Middle frontal gyrus (tissue), 1 donor: ENCODE results near the gene SLC19A1.
"Not testable (repeated sequence)": the region's sequence is repeated elsewhere in the genome, so short reads cannot be mapped to it uniquely, and the experiment has no call there.

ENCODE experiments used
- DNase-seq: peaks from one replicate; pipeline ENCODE4 v3.0.0-alpha.2; 2015; ENCODE audit warnings: low spot score; ENCODE audit errors: extremely low spot score

SLC19A1 gene

GRCh38 chr21:45533361-45533845 is 8.8 kb downstream of the SLC19A1 start:
- DNase-seq, result no peak

GRCh38 chr21:45532826-45533360 is 9.3 kb downstream of the SLC19A1 start:
- DNase-seq, result no peak

DNA sequence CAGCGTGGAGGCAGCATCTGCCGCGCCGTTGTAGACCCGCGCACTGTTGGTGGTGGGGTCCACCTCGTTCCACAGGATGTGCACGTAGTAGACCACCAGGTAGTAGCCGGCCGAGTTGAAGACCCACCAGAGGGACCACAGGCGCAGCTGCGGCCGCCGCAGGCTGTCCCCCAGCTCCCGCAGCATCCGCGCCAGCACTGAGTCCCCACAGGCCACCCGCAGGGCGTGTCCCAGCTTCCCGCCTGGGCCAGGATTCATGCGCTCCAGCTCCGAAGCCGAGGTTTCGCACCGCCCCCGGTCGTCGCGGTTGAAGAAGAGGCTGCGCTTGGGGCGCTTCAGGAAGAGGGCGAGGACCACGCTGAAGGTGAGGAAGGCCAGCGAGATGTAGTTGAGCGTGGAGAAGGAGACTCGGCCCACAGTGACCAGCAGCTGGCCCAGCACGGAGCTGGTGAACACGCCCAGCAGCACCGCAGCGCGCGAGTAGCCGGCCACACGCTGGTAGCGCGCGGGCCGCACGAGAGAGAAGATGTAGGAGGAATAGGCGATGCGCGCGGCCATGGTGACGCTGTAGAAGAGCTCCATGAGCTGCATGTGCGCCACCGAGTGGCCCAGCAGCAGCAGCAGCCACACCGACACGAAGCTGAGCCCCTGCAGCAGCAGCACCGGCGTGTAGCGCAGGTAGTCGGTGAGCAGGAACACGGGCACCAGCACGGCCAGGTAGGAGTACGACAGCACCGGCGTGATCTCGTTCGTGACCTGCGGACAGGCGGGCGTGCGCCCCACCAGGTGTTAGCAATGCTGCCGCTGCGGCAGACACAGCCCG is 10.6 kb downstream of the SLC19A1 start:
- DNase-seq, result no peak

GRCh38 chr21:45531114-45531392 is 11.2 kb downstream of the SLC19A1 start:
- not testable (repeated sequence) for DNase-seq

GRCh38 chr21:45530423-45531113 is 11.7 kb downstream of the SLC19A1 start:
- no peak for DNase-seq

GRCh38 chr21:45529785-45530422 is 12.3 kb downstream of the SLC19A1 start:
- no peak for DNase-seq

DNA sequence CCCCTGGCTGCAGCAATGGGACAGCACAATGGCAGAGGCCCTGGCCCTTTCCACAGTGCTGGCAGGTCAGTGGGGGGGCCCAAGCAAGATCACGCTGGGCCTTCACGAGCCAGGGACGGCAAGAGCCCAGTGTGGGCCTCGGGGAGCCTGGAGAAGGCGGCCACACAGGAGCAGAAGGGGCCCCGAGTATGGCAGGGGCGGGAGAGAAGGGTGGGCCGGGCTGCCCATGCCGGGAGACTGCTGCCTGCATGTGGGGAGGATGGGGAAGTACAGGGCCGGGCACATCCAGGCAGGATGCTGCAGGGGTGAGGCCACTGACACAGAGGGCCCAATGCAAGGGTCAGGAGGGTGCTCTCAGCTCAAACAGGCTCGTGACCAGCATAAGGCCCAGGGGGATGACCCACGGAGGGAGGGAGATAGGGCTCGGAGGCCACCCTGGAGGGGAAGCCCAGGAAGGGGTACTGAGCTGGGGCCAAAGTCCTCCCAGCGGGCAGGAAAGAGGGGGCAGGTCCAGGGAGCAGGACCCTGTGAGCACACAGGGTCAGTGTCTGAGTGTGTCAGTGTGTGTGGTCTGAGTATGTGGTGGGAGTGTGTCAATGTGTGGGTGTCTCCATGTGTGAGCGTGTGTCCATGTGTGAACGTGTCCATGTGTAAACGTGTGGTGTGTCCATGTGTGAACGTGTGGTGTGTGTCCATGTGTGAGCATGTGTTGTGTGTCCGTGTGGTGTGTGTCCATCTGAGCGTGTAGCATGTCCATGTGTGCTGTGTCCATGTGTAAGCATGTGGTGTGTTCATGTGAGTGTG is 13.1 kb downstream of the SLC19A1 start:
- no peak for DNase-seq

GRCh38 chr21:45528028-45528705 is 14.1 kb downstream of the SLC19A1 start:
- no peak for DNase-seq

- not testable (repeated sequence) for DNase-seq
Measured at GRCh38 chr21:45527151-45527999, 14.9 kb downstream of the SLC19A1 start.

GRCh38 chr21:45525910-45526306 is 16.3 kb downstream of the SLC19A1 start:
- no peak for DNase-seq

- no peak for DNase-seq
Measured at GRCh38 chr21:45525153-45525909, 16.9 kb downstream of the SLC19A1 start.

DNA sequence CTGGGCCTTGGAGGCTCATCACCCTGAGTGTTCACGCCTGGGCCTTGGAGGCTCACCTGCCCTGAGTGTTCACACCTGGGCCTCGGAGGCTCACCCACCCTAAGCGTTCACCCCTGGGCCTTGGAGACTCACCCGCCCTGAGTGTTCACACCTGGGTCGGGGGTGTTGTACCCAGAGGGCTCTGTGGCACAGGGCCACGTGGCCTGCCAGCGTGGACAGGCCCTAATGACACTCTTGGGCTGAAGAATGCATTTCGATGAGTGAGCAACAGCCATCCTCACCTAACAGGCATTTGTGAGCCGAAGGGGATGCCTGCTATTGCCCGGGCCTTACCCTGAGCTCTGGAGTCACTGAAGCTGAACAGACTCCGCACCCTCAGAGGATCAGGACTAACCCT is 17.5 kb downstream of the SLC19A1 start:
- no peak for DNase-seq

- DNase-seq, result no peak
Measured at GRCh38 chr21:45523411-45524101, 18.7 kb downstream of the SLC19A1 start.

DNA sequence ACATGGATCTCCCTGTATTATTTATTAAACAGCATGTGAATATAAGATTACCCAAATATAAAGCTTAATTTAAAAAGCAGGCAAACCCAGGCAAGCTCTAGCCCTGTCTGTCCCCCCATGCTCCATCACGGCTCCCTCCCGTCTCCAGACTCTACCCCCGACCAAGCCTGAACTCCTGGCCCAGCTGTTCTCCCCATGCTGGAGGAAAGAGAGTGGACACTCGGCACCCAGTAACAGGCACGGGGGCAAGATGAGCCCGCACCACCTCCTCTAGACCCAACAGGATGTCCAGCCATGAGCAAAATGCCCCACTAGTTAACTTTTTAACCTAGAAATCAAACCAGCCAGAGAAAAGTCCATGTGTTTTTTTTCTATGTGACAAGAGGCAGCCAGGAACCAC is 19.3 kb downstream of the SLC19A1 start:
- no peak for DNase-seq

DNA sequence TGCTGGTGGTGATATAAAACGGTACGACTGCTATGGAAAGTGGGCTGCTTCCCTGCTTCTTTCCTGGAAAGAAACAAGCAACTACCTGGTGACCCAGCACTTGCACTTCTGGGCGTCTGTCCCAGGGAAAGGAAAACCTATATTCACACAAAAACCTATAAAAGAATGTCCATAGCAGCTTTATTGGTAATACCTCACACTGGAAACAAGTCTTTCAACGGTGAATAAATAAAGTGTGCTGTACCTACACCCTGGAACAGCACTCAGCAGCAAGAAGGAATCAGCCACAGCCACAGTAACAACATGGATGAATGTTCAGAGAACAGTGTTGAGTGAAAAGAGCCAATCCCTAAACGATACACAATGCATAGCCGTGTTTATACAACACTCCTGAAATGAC is 19.9 kb downstream of the SLC19A1 start:
- DNase-seq, result no peak

GRCh38 chr21:45521241-45521640 is 21.0 kb downstream of the SLC19A1 start:
- no peak for DNase-seq

DNA sequence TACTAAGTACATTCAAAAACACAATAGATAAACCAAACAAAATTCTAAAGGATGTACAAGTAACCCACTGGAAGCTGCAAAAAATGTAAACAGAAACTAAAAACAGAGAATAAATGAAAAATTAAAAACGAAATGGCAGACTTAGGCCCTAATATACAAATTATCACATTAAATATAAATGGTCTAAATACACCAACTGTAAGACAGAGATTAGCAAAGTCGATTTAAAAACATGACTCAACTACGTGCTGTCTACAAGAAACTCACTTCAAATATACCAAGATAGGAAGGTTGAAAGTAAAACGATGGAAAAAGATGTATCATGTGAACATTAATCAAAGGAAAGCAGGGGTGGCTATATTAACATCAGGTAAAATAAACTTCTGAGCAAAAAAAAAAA is 23.1 kb downstream of the SLC19A1 start:
- no peak for DNase-seq

GRCh38 chr21:45518742-45519141 is 23.5 kb downstream of the SLC19A1 start:
- DNase-seq, result no peak
